Astrocyte (in vitro differentiated cells and primary cell): Measurements from ENCODE around the gene SNPH. TPM values are rescaled to one million over a fixed set of nuclear protein-coding genes. Genes with fewer than 3 reads are reported as not detected.

Source experiments
- DNase-seq: peaks from one replicate; pipeline ENCODE4 v3.0.0-alpha.2; 2010; ENCODE audit warnings: low read depth
- FAIRE-seq: peaks from 2 replicates; lab custom pipeline; 2011; peaks lifted over from hg19 to GRCh38; lab: Jason Lieb, UNC
- H2AFZ ChIP-seq: 2 replicates; pipeline ENCODE4 v1.6.0; 2012; ENCODE audit warnings: low read depth, low read length, inconsistent platforms
- H3K27ac ChIP-seq: 2 replicates; pipeline ENCODE4 v1.5.1; 2011; ENCODE audit warnings: low read depth, low read length, inconsistent platforms
- H3K27me3 ChIP-seq: 2 replicates; pipeline ENCODE4 v1.6.0; 2011; ENCODE audit warnings: low read length, inconsistent platforms; ENCODE audit not compliant: insufficient read depth
- H3K36me3 ChIP-seq: 2 replicates; pipeline ENCODE4 v1.5.1; 2011; ENCODE audit warnings: low read length, inconsistent platforms; ENCODE audit not compliant: insufficient read depth
- H3K4me1 ChIP-seq: 2 replicates; pipeline ENCODE4 v1.5.1; 2011; ENCODE audit warnings: low read length, inconsistent platforms; ENCODE audit not compliant: insufficient read depth
- H3K4me2 ChIP-seq: 2 replicates; pipeline ENCODE4 v1.6.0; 2012; ENCODE audit warnings: low read length, inconsistent platforms
- H3K4me3 ChIP-seq: 2 replicates; pipeline ENCODE4 v1.5.1; 2011; ENCODE audit warnings: low read depth, mild to moderate bottlenecking, low read length, inconsistent platforms; ENCODE audit not compliant: insufficient read depth
- H3K79me2 ChIP-seq: 2 replicates; pipeline ENCODE4 v1.6.0; 2012; ENCODE audit warnings: mild to moderate bottlenecking, low read length, inconsistent platforms; ENCODE audit not compliant: insufficient read depth
- H3K9ac ChIP-seq: 2 replicates; pipeline ENCODE4 v1.6.0; 2012; ENCODE audit warnings: mild to moderate bottlenecking, low read length, inconsistent platforms
- H3K9me3 ChIP-seq: 2 replicates; pipeline ENCODE4 v1.5.1; 2012; ENCODE audit warnings: low read depth, mild to moderate bottlenecking, low read length, inconsistent platforms; ENCODE audit not compliant: insufficient read depth
- H4K20me1 ChIP-seq: 2 replicates; pipeline ENCODE4 v1.6.0; 2012; ENCODE audit warnings: low read length, inconsistent platforms; ENCODE audit not compliant: insufficient read depth
- H3K27ac Mint-ChIP-seq: one replicate; pipeline ENCODE4 v1.8.0; 2021; ENCODE audit warnings: mild to moderate bottlenecking, mixed read lengths; ENCODE audit not compliant: unreplicated experiment
- H3K27me3 Mint-ChIP-seq: one replicate; pipeline ENCODE4 v1.8.0; 2021; ENCODE audit warnings: low read depth, mixed read lengths; ENCODE audit not compliant: unreplicated experiment
- H3K36me3 Mint-ChIP-seq: one replicate; pipeline ENCODE4 v1.8.0; 2021; ENCODE audit warnings: low read depth, mixed read lengths; ENCODE audit not compliant: unreplicated experiment
- H3K4me1 Mint-ChIP-seq: one replicate; pipeline ENCODE4 v1.8.0; 2021; ENCODE audit warnings: low read depth, mixed read lengths; ENCODE audit not compliant: unreplicated experiment
- H3K4me3 Mint-ChIP-seq: one replicate; pipeline ENCODE4 v1.8.0; 2021; ENCODE audit warnings: mild to moderate bottlenecking, moderate library complexity, mixed read lengths; ENCODE audit not compliant: unreplicated experiment
- H3K9me3 Mint-ChIP-seq: one replicate; pipeline ENCODE4 v1.8.0; 2021; ENCODE audit warnings: mild to moderate bottlenecking, mixed read lengths; ENCODE audit not compliant: unreplicated experiment
- EZH2 ChIP-seq: IDR thresholded peaks from 2 replicates; pipeline ENCODE4 v1.6.1; 2012; ENCODE audit warnings: mild to moderate bottlenecking, low read length, inconsistent platforms; ENCODE audit not compliant: insufficient read depth
- total RNA-seq: library from RNA; stranded (reverse); gene quantifications from 2 replicates; pipeline ENCODE4 v1.2.1, GENCODE V29; 2021
- TF ChIP-seq, protein P1 (sequence below): IDR thresholded peaks from 2 replicates; pipeline ENCODE4 v1.5.1; 2011; ENCODE audit warnings: low read depth, mild to moderate bottlenecking, inconsistent platforms, low read length, moderate library complexity; ENCODE audit not compliant: insufficient read depth

The SNPH gene
- total RNA-seq, 1 donor from 2014 or later, result 7.9 TPM

GRCh38 chr20:1328680-1329330, 62.7 kb downstream of the SNPH start, which contains the start of gene SDCBP2:
Gene SDCBP2, minus strand, starts transcription at chr20:1329139. Its CDS starts 8,723 bp downstream, at chr20:1320416.
- no peaks in the 10 kb centered on the region for H3K36me3 ChIP-seq
- H3K9me3 ChIP-seq, result no peaks in the 10 kb centered on the region
- no peak within 1 kb of the TSS for H2AFZ ChIP-seq
- Mint-ChIP-seq H3K4me3 (peak within 1 kb of the TSS; percentile 70), H3K27me3 (no peaks in the 10 kb centered on the region), H3K27ac (peak within 1 kb of the TSS; percentile 94), H3K9me3 (no peaks in the 10 kb centered on the region), H3K36me3 (peaks cover 9% of the 10 kb centered on the region), H3K4me1 (peaks cover 14% of the 10 kb centered on the region)
- peaks cover 34% of the 10 kb centered on the region for H3K4me1 ChIP-seq
- H3K27me3 ChIP-seq, result no peaks in the 10 kb centered on the region
- no peak within 1 kb of the TSS for H3K27ac ChIP-seq
- peak within 1 kb of the TSS; percentile 11 for H3K9ac ChIP-seq
- peaks cover 65% of the 10 kb centered on the region for H4K20me1 ChIP-seq
- FAIRE-seq, result no peak
- no peak for TF ChIP-seq EZH2
- TF ChIP-seq, protein P1, sequence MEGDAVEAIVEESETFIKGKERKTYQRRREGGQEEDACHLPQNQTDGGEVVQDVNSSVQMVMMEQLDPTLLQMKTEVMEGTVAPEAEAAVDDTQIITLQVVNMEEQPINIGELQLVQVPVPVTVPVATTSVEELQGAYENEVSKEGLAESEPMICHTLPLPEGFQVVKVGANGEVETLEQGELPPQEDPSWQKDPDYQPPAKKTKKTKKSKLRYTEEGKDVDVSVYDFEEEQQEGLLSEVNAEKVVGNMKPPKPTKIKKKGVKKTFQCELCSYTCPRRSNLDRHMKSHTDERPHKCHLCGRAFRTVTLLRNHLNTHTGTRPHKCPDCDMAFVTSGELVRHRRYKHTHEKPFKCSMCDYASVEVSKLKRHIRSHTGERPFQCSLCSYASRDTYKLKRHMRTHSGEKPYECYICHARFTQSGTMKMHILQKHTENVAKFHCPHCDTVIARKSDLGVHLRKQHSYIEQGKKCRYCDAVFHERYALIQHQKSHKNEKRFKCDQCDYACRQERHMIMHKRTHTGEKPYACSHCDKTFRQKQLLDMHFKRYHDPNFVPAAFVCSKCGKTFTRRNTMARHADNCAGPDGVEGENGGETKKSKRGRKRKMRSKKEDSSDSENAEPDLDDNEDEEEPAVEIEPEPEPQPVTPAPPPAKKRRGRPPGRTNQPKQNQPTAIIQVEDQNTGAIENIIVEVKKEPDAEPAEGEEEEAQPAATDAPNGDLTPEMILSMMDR, result no peak
- H3K79me2 ChIP-seq, result peaks cover 76% of the 10 kb centered on the region
- DNase-seq, result no peak
- H3K4me3 ChIP-seq, result no peak within 1 kb of the TSS
- peak within 1 kb of the TSS; percentile 95 for H3K4me2 ChIP-seq

- Histone ChIP-seq H3K4me1 (peaks cover 22% of the 10 kb centered on the region), H3K27ac (no peak overlapping the region), H3K4me3 (no peak overlapping the region), H3K79me2 (peaks cover 75% of the 10 kb centered on the region), H4K20me1 (peaks cover 65% of the 10 kb centered on the region), H3K9me3 (no peaks in the 10 kb centered on the region), H3K4me2 (no peak overlapping the region), H3K27me3 (no peaks in the 10 kb centered on the region), H3K36me3 (no peaks in the 10 kb centered on the region), H2AFZ (no peak overlapping the region), H3K9ac (no peak overlapping the region)
- peaks cover 9% of the 10 kb centered on the region for H3K36me3 Mint-ChIP-seq
- H3K27ac Mint-ChIP-seq, result no peak overlapping the region
- H3K4me1 Mint-ChIP-seq, result peaks cover 12% of the 10 kb centered on the region
- H3K9me3 Mint-ChIP-seq, result no peaks in the 10 kb centered on the region
- no peaks in the 10 kb centered on the region for H3K27me3 Mint-ChIP-seq
- FAIRE-seq (no peak), DNase-seq (no peak)
- TF ChIP-seq EZH2, result no peak
- TF ChIP-seq, protein P1, result no peak
- no peak overlapping the region for H3K4me3 Mint-ChIP-seq
These were observed 64.2 kb downstream of the SNPH start for GRCh38 chr20:1330075-1330830.

- DNase-seq (no peak), FAIRE-seq (no peak)
- Histone ChIP-seq H3K79me2 (peaks cover 66% of the 10 kb centered on the region), H3K9me3 (no peaks in the 10 kb centered on the region), H3K4me2 (no peak overlapping the region), H3K4me1 (peaks cover 19% of the 10 kb centered on the region), H3K27ac (no peak overlapping the region), H3K36me3 (no peaks in the 10 kb centered on the region), H2AFZ (no peak overlapping the region), H3K9ac (no peak overlapping the region), H4K20me1 (peaks cover 68% of the 10 kb centered on the region), H3K4me3 (no peak overlapping the region), H3K27me3 (no peaks in the 10 kb centered on the region)
- peaks cover 9% of the 10 kb centered on the region for H3K36me3 Mint-ChIP-seq
- H3K9me3 Mint-ChIP-seq, result no peaks in the 10 kb centered on the region
- H3K27me3 Mint-ChIP-seq, result no peaks in the 10 kb centered on the region
- TF ChIP-seq, protein P1, result no peak
- no peak for TF ChIP-seq EZH2
- H3K4me3 Mint-ChIP-seq, result no peak overlapping the region
- no peak overlapping the region for H3K27ac Mint-ChIP-seq
- peaks cover 12% of the 10 kb centered on the region for H3K4me1 Mint-ChIP-seq
These were observed 65.0 kb downstream of the SNPH start for GRCh38 chr20:1331101-1331500.
